Activated T-helper 1 cell treated with Interleukin-2 at 50 U/mL for 16 hours (primary cell): Measurements from ENCODE around the gene DOCK4.

ENCODE experiments used
- DNase-seq: peaks from one replicate; pipeline ENCODE4 v3.0.0-alpha.2; 2020; ENCODE audit warnings: low read depth

The DOCK4 gene

DNA sequence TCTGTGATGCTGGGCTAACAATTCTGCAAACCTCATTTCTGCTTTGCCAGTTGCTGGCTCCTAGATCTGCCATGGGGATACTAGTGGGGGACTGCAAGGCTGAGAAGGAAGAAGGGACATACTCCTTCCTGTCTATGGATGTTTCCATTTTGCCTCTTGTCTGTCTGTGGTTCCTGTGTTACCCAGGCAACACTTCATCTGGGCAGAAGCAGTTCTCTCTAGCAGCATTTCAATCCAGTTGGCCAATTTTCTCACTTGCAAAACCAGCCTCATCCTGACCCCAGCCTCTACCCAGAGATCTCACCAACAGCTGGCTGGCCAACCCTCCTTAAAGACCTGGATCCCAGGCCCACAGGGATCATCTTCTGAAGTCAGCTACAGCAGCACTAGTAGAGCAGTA, 131.7 kb downstream of the DOCK4 start:
- no peak for DNase-seq

DNA sequence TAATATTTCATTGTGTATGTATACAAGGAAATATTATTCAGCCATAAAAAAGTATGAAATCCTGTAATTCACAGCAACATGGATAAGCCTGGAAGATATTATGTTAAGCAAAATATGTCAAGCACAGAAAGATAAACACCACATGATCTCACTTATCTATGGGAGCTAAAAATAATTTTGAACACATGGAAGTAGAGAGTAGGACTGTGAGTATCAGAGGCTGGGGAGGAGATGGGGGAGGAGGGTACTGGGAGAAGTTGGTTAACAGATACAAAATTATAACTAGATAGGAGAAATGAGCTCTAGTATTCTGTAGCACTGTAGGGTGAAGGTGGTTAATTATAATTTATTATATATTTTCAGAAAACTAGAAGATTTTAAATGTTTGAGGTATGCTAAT, 132.7 kb downstream of the DOCK4 start:
- DNase-seq, result no peak

DNA sequence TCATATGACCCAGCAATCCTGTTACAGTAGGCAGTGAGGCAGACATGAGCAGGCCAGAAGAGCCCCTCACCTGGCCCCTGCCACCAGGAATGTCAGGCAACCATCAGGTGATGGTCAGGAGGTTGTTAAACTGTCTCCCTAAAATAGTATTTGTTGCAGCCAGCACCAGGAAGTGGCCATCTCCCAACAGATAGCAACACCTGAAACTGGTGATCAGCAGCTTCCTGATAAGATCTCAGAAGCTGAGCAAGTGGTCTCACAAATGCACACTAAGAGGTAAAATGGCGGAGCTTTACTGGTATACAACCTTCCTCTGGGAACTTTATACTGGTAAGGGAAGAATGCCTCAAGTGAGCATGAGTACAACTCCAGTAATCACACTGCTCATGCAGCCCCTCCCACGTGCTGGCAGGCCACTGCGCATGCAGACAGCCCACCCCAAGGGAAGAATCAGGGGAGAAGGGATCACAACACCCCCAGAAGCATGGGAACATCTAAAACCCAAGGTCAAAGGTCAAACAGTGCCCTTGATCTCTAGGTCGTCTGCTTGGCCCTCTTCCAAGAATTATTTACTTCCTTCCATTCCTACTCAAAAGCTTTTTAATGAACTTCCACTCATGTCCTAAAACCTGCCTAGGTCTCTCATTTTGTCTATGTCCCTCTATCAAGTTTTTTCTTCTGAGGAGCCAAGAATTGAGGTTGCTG, 133.5 kb downstream of the DOCK4 start:
- DNase-seq, result no peak

DNA sequence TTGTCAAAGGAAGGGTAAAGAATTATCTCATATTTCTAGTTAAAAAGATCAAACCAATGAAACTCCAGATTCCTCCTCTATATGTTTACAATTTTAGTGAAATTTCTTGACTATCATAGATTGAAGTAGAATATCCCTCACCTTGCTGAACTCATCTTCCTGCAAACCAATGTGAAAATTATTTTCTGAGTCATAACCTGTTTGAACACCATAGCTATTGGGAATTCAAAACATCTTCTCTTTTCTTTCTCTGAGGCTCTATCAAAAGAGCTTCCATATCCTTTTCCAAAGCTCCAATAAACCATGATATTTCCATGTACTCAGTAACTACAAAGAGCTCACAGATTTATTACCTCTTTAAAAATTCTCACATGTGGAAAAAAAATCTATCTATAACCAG, 134.3 kb downstream of the DOCK4 start:
- DNase-seq, result no peak

DNA sequence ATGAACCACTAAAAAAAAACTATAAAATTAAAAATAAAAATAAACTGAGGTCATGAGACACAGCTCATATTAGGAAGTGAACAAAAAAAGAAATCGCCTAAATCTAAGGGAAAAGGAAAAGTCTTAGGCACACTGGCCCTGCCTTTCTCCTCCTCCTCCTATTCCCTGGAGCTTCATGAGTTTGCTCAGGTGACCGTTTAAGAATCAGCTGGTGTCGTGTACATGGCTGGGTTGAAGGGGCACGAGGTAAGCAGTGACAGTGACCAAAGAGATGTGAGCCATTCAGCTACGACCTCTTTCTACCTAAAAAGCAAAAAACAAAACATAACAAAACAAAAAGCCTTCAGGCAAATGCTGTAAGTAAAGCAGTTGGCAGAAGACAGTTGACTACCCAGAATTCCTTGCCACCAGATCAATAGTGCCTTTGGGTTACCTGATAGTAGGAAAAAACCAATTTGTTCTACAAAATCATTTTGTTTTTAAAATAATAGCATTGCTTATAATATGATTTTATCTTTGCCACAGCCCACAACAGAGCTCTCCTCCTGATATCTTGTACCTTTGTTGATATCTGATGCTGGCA, 135.4 kb downstream of the DOCK4 start:
- DNase-seq, result no peak

DNA sequence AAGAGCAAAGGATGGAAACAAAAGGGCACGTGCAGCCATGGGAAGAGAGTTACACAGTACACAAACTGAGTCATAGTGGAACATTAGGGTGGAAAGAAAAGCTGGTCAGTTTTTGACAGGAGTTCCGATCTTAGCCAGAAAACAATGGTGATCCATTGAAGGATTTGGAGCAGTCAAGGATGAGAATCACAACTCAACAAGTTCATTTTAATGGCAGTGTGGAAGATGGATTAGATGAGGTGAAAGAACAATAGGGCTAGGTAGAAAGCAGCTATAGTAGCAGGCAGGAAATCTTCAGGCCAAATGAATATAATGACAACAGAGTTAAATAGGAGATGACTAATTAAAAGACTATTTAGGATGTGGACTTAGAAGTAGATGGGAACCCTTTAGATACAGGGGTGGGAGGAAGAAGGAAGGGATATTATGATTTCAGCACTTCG, 136.3 kb downstream of the DOCK4 start:
- no peak for DNase-seq

DNA sequence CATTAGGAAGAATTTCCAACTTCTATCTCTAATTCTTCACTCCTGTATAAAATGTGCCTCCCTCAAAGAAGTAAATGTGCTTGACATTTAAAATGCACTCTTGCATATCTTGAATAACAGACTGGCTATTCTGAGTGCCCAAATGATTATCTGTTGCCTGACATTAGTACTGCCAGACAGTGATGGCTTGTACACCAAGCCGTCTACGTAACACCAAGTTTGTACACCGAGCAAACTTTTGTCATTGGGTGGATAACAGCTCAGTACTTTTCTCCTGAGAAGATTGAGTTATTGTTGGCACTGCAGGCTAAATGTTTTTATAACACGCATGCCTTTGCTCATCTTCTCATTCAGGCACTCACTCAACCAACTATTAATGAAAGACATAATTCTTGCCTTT, 137.2 kb downstream of the DOCK4 start:
- DNase-seq, result no peak

DNA sequence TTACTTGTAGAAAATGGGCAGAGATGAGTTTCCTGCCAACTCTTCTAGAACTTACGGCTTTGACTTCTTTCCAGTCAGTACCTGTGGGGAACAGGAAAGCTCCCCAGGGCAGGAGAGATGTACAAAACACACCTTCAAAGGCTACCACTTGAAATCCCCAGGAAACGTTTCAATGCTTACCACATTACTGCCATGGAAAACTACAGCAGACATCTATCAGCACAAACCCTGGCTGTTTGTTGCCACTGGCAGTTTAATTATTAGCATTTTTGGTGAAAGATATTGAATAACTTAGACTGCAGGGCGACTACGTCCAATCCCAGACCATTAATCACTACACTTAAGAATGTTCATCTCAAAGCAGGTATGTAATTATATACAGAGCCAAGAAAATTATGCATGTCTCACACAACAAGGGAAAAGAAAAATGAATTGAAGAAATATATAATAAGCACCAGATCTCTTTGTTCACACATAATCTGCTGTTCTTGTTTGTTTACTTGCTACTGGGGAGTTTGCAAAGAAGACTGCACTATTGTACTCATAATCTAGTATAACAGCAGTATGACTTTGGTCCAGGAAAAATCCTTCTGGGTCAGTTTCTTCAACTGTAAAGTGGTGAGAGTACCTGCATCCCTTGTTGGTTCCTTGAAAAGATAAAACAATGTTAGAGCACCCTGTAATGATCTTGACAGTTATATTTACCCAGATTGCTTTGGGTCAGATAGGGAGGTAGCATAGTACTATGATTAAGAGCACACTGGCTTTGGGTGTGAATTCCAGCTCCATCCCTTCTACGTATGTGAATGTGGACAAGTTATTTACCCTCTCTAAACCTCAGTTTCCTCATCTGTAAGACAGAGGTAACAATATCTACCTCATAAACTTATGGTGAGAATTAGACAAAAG, 138.3 kb downstream of the DOCK4 start:
- DNase-seq, result no peak

DNA sequence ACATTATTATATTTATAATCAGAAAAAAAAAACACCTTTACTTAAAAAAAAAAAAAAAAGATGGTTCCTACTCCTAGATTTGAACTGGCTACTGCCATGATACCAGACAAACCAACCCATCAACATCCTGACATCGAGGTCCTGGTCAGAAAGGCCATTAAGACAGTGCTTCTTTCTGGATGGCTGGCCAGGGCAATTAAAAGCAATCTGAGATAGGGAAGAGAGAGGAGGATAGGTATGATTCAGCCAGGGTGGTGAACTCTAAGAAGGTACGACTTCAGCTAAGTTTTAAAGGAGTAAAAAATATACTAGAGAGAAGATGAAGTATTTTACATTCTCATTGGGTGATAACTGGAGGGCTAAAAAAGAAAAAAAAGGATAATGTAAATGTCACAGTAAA, 139.0 kb downstream of the DOCK4 start:
- no peak for DNase-seq

DNA sequence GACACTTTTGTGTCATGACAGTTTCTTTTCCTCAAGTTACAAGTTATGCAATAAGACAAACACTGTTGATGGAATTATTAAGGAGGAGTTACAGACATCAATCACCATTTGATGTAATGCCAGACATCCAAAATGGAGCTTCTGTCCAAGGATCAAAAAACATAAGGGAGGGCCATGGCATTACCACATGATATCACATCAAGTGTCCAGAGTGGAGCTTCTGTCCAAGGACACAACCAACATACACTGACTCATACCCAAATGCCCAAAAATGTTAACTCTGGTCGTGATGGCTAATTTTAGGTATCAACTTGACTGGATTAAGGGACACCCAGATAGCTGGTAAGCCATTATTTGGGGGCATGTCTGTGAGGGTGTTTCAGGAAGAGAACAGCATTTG, 140.4 kb downstream of the DOCK4 start:
- DNase-seq, result no peak

DNA sequence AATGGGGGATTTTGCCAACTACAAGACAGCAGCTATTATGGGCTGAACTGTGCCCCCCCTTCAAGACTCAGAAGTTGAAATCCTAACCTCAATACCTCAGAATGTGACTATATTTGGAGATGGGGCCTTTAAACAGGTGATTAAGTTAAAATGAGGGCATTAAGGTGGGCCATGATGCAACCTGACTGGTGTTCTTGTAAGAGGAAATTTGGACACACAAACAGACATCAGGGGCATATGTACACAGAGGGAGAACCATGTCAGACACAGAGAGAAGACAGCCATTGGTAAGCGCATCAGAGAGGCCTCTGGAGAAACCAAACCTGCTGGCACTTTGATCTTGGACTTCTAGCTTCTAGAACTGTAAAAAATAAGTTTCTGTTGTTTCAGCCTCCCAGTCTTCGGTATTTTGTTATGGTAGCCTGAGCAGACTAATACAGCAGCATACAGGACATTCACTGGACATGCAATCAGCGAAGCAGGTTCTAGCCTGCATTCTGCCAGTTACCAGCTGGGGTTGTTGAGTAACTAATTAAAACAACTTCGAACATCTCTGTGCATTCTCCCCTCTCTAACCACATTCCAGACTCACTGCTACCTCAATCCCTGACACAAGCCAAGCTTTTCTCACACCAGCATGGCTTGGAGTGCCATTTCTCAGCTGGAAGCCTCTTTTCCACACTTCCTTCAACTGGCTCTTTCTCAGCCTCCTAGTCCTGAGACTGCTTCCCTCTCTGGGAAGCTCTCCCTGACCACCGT, 141.4 kb downstream of the DOCK4 start:
- no peak for DNase-seq

DNA sequence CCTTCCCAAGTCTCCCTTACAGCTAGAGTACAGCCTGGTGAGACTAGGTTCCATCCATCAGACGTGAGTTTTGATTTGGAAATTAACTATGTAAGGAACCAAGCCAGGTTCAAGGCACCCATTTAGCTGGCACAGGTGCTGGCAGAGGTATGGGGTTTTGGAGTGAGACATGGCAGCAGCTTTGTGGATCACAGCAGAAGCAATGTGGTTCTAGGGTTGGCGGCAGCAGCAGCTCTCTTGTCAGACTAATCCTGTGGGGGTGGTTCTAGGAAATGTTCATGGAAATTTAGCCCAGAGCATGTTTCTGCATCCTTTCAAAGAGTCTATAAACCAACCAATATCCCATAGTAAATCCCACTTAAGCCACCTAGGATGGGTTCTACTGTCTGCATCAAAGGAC, 142.2 kb downstream of the DOCK4 start:
- no peak for DNase-seq

DNA sequence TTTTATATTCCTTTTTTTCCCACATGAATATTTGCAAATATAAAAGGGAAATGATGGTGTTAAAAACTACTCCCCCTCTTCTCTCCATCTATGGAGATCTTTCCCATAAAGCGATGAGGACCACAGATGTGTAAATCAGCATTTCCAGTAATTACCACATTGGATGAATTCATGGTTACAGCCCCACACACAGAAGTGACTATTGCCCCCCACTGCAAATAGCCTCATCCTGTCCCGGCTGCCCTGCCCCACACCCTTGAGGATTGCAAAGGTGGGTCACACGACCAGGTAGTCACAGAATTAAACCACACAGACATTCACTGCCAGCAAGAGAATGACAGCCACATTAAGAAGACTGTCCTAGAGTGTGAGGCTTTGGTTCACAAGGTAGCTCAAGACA, 145.1 kb downstream of the DOCK4 start:
- no peak for DNase-seq

DNA sequence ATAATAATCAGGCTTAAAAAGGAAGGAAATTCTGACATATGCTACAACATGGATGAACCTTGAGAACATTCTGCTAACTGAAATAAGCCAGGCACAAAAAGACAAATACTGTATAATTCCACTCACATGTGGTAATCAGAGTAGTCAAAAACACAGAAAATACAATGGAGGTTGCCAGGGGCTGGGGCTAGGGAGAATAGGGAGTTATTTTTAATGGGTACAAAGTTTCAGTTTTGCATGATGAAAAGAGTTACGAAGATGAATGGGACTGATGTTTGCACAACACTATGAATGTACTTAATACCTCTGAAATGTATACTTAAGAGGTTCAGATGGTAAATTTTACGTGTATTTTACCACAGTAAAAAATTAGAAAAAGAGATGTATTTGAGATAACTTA, 145.6 kb downstream of the DOCK4 start:
- no peak for DNase-seq

DNA sequence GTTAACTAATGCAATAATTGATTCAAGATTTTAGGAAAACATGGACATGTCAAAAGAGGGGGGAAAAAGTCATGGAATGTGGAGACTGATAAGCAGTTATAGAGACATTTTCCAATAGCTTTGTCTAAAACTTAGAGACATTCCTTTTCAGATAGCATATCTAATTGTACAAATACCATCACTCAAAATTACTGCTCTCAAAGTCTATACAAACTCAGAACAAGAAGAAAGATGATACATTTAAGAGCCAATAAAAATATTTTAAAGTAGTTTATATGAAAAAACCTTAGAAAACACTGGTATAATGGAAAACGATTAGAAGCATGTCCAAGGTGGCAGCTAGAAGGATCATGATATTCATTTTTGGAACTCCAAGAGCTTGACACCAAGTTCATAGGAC, 146.5 kb downstream of the DOCK4 start:
- DNase-seq, result no peak

DNA sequence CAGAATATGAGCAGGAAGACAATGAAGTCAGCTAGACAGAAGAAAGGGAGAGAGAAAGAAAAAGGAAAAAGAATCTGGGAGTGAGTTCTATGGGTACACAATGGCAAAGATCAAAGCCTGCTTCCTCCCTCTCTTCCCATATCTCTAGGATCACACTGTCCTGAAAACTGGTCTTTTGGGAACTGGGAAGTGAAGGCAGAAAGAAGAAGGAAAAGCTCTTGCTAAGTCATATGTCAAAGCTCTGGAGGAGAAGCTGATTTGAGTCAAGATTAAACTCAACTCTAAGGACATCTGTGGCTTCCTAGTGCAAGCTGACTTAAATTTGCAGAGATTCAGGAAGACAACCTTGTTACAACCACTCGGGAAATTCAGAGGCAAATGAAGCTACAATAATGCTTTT, 147.5 kb downstream of the DOCK4 start:
- DNase-seq, result no peak

DNA sequence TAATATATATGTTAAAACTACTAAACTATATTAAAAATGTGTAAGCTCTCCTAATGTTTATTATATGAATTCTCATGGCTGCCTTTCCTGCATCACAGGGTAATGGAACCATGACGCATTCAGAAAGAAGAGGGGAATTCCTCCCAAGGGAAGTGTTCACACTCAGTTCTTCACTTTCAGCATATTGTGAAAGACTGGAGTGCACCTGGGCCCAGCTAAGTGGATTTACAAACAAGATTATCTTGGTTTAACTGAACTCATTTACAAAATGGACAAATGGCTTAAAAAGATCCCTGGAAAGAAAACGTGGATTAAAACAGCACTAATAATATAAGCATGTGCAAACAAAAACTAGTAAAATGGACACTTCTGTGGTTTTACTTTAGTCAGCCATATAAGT, 149.8 kb downstream of the DOCK4 start:
- no peak for DNase-seq

DNA sequence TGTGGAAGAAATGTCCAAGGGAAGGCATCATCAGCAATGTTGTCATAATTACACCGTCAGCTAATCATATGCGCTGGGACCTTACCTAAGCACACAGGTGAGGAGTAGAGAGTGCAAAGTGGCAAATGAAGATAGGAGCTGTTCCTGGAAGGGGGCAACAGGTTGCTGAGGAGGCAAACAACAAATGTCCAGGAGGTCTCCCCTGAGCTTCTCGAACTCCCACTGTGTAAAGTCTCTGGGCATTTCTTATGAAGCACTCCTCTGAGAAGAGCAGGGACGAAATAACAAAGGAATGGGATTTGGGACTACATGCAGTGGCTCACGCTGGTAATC, 152.5 kb downstream of the DOCK4 start:
- no peak for DNase-seq

DNA sequence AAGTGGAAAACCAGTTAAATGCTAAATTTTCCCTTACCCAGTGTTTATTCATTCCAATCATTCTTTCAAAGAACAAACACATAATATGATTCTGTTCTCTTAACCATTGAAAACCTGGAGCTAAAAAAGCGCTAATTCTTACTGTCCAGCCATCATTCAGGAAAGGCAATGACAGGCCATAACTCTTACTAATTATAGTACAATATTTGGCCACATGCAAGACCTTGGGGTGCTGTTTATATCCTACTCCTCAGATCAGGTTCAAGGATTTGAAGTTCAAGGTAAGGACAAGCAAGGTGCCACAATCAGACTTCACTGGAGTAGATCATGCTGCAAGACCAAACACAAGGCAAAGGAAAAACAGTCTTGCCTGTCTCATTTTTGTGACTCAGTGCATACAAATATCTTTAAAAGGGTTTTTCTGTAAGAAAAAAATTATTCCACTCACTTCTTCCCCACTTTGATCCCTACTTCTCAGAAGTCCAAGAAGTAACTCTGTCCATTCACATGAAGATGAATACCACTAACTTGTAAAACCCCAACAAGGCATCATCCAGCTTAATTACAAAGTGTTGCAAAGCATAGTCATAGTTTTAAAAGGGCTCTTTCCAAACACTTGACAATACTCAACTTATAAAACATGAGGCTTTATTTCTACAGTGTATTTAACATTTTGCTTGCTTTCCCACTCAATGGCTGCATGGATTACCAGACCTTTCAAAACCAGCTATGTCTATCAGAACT, 153.0 kb downstream of the DOCK4 start:
- DNase-seq, result no peak

DNA sequence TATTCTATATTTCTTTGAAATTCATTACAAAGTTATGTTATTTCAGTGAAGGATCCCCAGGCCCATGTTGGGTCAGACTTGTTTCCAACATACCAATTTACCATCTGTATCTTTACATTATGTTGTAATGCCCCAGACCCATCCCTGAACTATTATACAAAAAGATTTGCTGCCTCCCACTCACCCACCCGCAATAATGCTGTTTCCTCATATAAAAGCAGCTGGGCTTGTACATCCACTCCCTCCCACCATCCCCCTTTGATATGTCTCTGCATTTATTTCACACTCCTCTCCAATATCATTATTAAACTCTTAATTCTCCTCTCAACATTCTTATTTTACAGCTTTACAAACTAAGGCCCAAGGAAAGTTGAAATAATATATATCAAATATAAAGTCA, 153.7 kb downstream of the DOCK4 start:
- DNase-seq, result no peak

DNA sequence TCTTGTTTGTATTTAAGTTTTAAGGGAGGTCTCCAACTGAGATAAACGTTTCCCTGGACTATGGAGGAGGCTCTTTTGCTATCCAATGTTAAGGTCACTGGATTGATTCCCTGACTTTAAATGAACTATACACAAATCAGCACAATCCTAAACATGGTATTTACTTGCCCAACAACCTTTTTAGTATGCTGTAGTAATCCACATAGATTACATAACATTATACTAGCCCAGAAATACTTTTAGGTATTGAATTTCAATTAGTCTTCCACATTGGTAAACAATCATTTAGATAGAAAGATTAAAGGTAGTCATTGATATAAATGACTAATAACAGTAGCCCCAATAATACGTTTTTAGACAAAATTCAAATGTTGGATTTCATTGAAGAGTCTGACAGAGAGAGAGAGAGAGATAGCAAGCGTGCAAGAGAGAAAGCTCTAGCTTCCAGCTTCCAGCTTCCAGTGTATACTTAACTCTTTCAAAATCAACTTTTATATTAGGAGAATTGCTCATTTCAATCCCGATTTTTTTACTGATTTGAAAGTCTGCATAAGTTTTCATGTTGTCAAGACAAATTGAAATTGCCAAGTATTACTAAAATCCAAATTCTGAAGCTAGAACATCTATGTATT, 155.8 kb downstream of the DOCK4 start:
- no peak for DNase-seq
